GM12875 (cell line): ENCODE results near the gene TUBB2B.

Experiments
- H3K4me3 ChIP-seq: one replicate; pipeline ENCODE4 v1.5.1; 2011; ENCODE audit warnings: low read depth, low read length, control low read depth
- TF ChIP-seq, protein P1 (sequence below): IDR thresholded peaks from 2 replicates; pipeline ENCODE4 v1.5.1; 2011; ENCODE audit warnings: low read depth, mild to moderate bottlenecking, control low read depth, inconsistent platforms, low read length, moderate library complexity, borderline replicate concordance; ENCODE audit not compliant: insufficient read depth

Gene TUBB2B

DNA sequence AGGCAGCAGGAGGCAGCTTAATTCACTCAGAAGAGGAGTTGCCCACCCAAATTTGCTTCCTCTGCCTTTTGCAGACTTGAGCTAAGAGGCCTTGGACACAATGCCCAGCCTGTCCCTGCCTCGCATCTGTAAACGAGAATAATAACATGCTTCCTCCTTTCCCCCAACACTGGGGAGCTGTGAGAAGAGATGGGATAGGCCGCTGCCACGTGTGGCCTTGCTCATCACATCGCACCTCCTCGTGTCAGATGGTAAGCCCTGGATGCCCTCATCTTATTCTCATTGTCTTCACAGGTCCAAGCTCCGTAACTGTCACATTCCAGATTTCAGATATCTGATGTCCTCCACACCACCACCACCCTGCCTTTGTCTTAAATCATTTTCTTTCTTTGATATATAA lies 13.1 kb upstream of the TUBB2B start:
- H3K4me3 ChIP-seq: no peak overlapping the region
- TF ChIP-seq, protein P1, sequence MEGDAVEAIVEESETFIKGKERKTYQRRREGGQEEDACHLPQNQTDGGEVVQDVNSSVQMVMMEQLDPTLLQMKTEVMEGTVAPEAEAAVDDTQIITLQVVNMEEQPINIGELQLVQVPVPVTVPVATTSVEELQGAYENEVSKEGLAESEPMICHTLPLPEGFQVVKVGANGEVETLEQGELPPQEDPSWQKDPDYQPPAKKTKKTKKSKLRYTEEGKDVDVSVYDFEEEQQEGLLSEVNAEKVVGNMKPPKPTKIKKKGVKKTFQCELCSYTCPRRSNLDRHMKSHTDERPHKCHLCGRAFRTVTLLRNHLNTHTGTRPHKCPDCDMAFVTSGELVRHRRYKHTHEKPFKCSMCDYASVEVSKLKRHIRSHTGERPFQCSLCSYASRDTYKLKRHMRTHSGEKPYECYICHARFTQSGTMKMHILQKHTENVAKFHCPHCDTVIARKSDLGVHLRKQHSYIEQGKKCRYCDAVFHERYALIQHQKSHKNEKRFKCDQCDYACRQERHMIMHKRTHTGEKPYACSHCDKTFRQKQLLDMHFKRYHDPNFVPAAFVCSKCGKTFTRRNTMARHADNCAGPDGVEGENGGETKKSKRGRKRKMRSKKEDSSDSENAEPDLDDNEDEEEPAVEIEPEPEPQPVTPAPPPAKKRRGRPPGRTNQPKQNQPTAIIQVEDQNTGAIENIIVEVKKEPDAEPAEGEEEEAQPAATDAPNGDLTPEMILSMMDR: no peak

DNA sequence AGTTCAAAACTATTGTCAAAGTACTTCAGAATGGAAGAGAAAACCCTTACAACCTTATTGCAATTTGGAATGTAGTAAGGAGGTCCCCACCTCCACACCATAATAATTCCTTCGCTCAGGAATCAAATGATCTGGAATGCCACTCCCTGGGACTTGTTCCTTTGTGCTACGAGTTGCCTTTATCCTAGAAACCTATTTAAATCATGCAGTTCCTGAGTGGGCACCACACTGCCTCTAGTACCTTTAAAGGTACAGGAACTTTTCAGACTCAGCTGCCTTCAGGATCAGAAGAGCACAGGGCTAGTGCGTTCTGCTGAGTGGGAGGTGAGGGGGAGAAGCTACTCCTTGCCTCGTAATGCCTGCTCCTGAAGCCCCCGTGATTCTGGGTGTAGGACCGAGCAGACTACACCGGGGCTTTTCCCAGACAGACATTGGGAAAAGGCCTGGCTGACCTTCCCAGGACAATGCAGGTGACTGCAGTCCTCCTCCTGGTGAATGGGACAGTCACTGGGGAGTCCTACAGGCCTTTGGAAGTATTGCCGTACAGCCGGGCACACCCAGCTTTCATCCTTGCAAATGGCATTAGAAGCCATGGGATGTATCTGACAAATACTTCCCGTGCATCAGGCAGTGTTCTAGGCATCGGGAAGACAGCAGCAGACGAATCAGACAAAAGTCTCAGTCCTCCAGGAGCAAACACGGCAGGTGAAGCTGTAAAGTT lies 11.8 kb upstream of the TUBB2B start:
- H3K4me3 ChIP-seq: no peak overlapping the region
- TF ChIP-seq, protein P1: no peak

DNA sequence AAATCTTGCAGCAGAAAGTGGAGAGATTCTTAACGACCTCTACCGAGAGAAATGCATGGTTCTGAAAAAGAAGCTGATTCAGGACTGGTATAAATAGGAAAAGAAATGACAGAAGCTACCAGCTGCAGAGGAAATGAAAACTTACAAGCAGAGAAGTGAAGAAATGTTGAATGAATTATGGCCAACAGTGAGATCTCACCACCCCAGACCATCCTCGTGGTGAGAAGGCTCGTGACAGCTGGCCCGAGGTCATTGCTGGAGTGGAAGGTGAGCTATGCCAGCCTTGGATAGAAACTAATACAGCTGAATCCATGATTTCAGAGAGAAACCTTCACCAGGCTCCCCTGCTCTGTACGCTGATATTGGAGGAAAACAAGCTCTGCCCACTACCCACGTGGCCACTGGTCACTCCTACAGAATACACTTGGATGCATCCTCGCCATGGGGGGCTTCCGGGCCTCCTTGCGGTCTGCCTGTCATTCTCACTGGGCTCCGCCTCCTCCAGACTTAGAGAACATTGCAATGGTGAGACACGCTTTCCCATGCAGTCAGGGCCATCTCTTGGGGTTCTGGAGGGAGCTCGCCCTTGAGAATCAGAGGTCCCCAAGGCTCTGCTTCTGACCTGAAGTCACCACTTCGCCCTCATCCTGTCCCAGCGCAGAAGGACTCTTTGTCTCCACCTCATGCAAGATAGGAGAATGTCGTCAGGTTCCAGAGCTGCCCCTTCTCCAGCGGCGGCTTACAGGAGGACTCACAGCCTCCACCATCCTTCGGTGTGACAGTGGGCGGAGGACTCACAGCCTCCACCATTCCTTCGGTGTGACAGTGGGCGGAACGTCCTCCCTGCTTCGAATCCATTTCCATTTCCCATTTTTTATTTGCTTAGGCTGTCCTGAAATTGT lies 10.6 kb upstream of the TUBB2B start:
- TF ChIP-seq, protein P1: no peak
- H3K4me3 ChIP-seq: no peak overlapping the region

DNA sequence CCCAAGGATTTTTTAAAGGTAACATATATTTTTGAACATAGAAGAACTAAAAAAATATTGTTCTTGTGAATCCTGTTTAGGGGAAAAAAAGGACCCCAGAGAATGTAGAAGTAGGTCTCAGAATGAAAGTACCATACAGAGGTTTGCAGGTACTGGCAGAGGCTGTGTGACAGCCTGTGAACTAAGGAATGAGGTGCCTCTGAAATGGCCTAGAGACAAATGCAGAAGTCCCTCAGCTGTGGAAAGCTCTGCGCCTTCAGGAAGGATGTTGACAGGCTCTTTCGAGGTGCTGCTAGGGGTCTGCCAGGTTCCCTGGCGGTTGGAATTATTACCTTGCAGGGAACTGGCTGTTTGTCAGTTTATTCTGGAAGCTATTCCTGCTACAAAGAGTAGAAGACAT lies 8.6 kb upstream of the TUBB2B start:
- H3K4me3 ChIP-seq: no peak overlapping the region
- TF ChIP-seq, protein P1: no peak

DNA sequence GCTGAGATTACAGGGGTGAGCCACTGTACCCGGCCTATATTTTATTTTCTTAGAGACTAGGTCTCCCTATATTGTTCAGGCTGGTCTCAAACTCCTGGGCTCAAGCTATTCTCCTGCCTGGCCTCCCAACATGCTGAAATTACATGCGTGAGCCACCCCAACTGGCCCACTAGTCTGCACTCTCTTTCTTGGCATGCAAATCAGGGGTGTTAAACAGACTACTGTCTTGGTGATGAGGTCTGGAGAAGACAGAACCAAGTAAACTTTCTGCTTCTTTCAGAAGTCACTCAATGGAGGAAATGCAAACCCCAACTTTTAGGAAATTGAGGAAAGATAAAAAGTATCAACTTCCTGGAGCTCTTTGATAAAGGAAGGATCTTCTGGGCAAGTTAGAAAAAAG lies 8.0 kb upstream of the TUBB2B start:
- no peak overlapping the region for H3K4me3 ChIP-seq
- TF ChIP-seq, protein P1: no peak

DNA sequence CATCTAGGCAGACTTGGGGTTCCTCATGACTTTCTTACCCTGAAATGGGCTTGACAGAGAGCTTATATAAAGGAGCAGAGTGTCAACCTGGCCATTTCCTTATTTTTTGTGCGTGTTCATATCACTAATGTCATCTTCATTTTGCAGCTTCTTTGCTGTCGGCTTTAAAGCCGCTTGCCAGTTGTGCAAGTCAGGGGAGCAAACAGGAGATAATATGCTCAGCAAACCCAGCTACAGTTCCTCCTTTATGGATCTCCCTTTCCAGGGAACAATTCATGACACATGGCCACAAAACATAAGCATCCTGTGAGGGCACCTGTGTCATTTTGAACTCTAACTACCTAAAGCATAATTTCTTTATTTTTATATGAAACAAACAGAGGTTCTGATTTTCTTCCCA lies 6.5 kb upstream of the TUBB2B start:
- no peak overlapping the region for H3K4me3 ChIP-seq
- TF ChIP-seq, protein P1: no peak
